GM18951 (cell line): Measurements from ENCODE around the gene GCC1.
A peak's percentile ranks its signal among the peaks of the same experiment; 100 is the strongest.

Experiments
- POLR2A ChIP-seq: IDR thresholded peaks from 4 replicates; pipeline ENCODE4 v1.6.1; 2011; ENCODE audit warnings: mild to moderate bottlenecking; ENCODE audit not compliant: insufficient read length, insufficient read depth; ENCODE audit errors: extremely low read depth
- in situ Hi-C: fragments of 300-500 bp; cut with MboI; formaldehyde crosslinking; loops from one replicate; pipeline ENCODE4 v1.12.0; 2022; ENCODE audit warnings: low sequenced_read_pairs, mixed read lengths, inconsistent platforms; ENCODE audit not compliant: unreplicated experiment

The GCC1 gene

DNA sequence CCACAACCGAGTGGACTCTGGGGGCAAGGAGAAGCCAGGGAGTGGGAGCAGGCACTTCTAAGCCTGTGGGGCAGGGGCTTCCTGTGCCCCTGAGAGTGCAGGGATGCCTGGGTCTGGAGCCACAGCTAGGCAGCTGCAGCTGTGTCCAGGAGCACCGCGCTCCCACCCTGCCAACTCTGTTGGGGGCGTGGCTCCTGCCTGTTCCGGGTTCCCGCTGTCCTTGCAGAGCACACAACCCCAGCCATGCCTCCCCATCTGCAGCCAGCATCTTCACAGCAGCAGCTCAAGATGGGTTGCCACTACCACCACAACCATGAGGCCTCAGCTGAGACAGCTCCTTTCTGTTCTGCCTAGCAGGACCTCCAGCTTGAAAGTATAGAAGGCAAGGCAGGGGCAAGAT, 23.9 kb upstream of the GCC1 start:
- in situ Hi-C loops = no loop called here
- no peak for TF ChIP-seq POLR2A

DNA sequence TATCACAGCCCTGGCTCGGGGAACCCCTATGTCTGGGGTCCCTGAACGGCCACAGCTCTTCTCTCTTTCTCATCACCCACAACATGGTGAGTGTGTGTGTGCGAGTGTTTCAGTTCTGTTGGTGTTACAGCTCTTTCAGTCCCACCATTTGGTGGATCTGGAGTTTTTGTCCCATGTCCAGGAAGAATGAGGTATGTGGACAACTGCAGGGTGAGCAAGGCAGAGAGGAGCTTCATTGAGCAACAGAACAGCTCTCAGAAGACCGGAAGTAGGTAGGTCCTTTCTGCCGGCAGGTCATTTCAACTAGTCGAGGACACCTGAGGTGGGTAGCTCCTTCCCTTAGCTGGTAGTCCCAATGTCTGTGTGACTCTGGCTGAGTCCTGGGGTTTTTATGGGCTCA, 23.1 kb upstream of the GCC1 start:
- TF ChIP-seq POLR2A = no peak
- in situ Hi-C loops = no loop called here

GRCh38 chr7:127600885-127601284, 15.5 kb upstream of the GCC1 start:
- in situ Hi-C loops = no loop called here
- TF ChIP-seq POLR2A = no peak

GRCh38 chr7:127598318-127598717, 12.9 kb upstream of the GCC1 start:
- no peak for TF ChIP-seq POLR2A
- in situ Hi-C loops = no loop called here

- TF ChIP-seq POLR2A = no peak
- in situ Hi-C loops = no loop called here
Observed at GRCh38 chr7:127595737-127596136, 10.3 kb upstream of the GCC1 start.

DNA sequence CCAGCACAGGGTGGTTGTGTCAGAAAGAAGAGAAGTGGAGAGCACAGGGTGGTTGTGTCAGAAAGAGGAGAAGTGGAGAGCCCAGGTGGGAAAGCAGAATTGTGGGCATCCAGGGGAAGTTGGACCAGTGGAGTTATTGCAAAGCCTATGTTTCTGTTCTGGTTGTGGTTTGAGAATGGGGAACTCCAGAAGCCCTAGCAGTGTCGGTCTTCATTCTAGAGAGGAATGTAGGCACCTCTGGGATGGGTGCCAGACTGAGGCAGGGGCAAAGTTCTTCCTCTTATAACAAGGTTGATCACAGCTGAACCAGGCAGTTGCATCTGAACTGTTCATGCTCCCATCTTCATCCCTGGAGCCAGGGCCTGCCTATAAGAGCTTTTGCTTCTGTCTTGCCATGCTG, 9.1 kb upstream of the GCC1 start:
- TF ChIP-seq POLR2A = no peak
- in situ Hi-C loops = no loop called here

GRCh38 chr7:127592550-127592949, 7.2 kb upstream of the GCC1 start:
- in situ Hi-C loops = no loop called here
- TF ChIP-seq POLR2A = no peak

GRCh38 chr7:127591591-127591990, 6.2 kb upstream of the GCC1 start:
- no peak for TF ChIP-seq POLR2A
- in situ Hi-C loops = no loop called here

- in situ Hi-C loops = no loop called here
Observed at GRCh38 chr7:127591189-127591588, 5.8 kb upstream of the GCC1 start.

GRCh38 chr7:127589896-127590295, 4.5 kb upstream of the GCC1 start:
- in situ Hi-C loops = no loop called here

More at GRCh38 chr7:127591189-127591588, 5.8 kb upstream of the GCC1 start:
- no peak for TF ChIP-seq POLR2A

GRCh38 chr7:127588697-127589482, 3.5 kb upstream of the GCC1 start:
- in situ Hi-C loops = no loop called here
- TF ChIP-seq POLR2A = no peak

More at GRCh38 chr7:127589896-127590295, 4.5 kb upstream of the GCC1 start:
- no peak for TF ChIP-seq POLR2A

DNA sequence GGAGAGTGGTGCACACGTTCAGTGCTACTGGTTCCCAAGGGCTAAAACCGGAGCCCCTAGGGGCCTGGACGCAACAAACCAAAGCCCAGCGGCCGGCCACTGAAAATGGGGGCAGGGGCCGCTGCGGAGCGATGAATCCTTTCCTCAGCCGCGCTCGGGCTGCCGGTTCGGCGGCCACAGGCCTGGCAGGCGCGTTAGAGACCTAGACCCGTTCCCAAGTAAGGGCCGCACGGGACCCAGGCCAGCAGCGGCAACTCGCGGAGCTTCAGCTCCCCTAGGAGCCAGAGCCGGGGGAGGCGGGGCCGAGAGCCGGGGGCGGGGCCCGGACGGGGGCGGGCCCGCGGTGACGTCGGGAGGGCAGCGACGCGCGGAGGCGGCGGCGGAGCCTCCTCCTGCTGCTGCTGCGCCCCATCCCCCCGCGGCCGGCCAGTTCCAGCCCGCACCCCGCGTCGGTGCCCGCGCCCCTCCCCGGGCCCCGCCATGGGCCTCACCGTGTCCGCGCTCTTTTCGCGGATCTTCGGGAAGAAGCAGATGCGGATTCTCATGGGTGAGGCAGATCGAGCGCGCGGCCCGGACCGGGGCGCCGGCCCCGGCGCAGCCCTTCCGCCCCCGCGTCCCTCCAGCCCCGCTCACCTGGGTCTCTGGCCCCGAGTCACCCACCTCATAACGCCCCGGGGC, 2.8 kb upstream of the GCC1 start, which contains the start of gene ARF5:
Gene ARF5, plus strand, starts transcription at position 393 of the 678 bp plus-strand sequence. Its CDS starts 88 bp downstream, at position 481.
- in situ Hi-C loops = no loop called here
- TF ChIP-seq POLR2A = peak; percentile 78

DNA sequence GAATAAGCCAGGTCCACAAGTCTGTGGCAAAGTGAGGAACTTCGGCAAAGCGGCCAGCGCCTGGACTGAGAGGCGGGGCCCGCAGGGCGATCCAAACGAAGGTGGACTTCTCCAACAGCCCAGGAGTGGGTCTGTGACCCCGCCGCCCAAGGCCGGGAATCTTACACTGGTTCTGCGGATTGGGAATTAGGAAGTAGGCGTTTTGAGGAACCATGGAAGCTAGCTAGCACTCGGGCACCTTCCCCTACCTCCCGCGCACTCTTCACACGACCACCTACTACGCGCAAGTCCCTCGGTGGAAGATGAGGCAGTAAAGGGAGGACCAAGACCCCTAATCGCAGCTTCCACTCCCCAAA, 2.2 kb upstream of the GCC1 start:
- TF ChIP-seq POLR2A = no peak
- in situ Hi-C loops = no loop called here

GRCh38 chr7:127586346-127586745, 950 bp upstream of the GCC1 start:
- no peak for TF ChIP-seq POLR2A
- in situ Hi-C loops = no loop called here

DNA sequence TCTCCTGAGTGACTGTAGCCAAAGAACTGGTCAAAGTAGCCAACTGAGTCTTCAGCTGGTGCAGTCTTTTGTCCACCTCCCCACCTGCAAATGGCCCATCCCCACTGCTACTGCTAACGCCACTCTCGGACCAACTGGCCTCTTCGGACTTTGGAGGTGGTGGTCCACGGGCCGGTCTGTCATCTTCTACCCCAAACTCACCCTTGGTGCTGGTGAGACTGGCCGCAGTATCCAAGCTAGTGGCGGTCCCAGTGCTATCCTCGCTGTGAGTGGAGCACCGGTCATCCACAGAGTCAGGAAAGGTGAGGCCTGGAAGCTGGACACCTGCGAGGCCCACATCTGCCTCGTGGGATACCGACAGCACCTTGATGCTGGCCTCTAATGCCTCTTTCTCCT, 750 bp downstream of the GCC1 start:
- in situ Hi-C loops = no loop called here
- no peak for TF ChIP-seq POLR2A

DNA sequence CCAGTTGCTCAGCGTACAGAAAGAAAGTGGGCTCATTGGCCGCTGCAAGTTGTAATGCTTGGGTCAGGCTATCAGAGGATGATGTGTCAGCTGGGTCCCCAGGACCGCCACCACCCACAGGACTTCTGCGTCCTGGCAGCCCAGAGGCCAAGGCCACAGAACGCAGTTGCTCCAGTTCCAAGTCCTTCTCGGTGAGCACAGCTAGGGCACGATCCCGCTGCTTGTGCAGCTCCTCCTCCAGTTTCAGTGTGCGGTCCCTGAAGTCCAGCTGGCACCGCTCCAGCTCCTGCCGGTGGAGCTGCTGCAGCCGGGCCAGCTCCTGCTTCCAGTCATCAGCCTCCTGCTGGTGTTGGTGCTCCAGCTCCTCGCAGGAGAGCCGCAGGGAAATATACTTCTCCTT, 3.0 kb downstream of the GCC1 start:
- in situ Hi-C loops = no loop called here
- no peak for TF ChIP-seq POLR2A
